Neural progenitor cell (in vitro differentiated cells): ENCODE data around the gene FAM168B. TPM values are rescaled to one million over a fixed set of nuclear protein-coding genes. Genes with fewer than 3 reads are reported as not detected.
A peak's percentile ranks its signal among the peaks of the same experiment; 100 is the strongest.

ENCODE experiments used
- DNase-seq: peaks from one replicate; pipeline ENCODE4 v3.0.0-alpha.2; 2016; ENCODE audit warnings: low spot score
- H2AFZ ChIP-seq: fragments of 200-600 bp; sonication (generic); replicated peaks from 2 replicates; pipeline ENCODE4 v1.6.1; 2016; ENCODE audit warnings: antibody characterized with exemption
- H3F3A ChIP-seq: fragments of 200-600 bp; sonication (generic); 2 replicates; pipeline ENCODE4 v1.6.1; 2016; ENCODE audit warnings: antibody characterized with exemption, low read depth
- H3K27ac ChIP-seq: fragments of 200-600 bp; sonication (generic); 2 replicates; pipeline ENCODE4 v1.5.1; 2016; ENCODE audit warnings: mild to moderate bottlenecking
- H3K27me3 ChIP-seq: fragments of 200-600 bp; sonication (generic); 2 replicates; pipeline ENCODE4 v1.6.1; 2016; ENCODE audit warnings: mild to moderate bottlenecking, moderate library complexity
- H3K36me3 ChIP-seq: fragments of 200-600 bp; sonication (generic); 2 replicates; pipeline ENCODE4 v1.5.1; 2016
- H3K4me1 ChIP-seq: fragments of 200-600 bp; sonication (generic); 2 replicates; pipeline ENCODE4 v1.6.1; 2016; ENCODE audit warnings: mixed run types
- H3K4me2 ChIP-seq: fragments of 200-600 bp; sonication (generic); 2 replicates; pipeline ENCODE4 v1.6.1; 2016
- H3K4me3 ChIP-seq: fragments of 200-600 bp; sonication (generic); 2 replicates; pipeline ENCODE4 v1.5.1; 2016
- H3K79me2 ChIP-seq: fragments of 200-600 bp; sonication (generic); 2 replicates; pipeline ENCODE4 v1.6.1; 2016; ENCODE audit warnings: low read depth
- H3K9ac ChIP-seq: fragments of 200-600 bp; sonication (generic); 2 replicates; pipeline ENCODE4 v1.6.1; 2016
- H3K9me3 ChIP-seq: fragments of 200-600 bp; sonication (generic); 2 replicates; pipeline ENCODE4 v1.5.1; 2016; ENCODE audit warnings: low read depth
- H4K20me1 ChIP-seq: fragments of 200-600 bp; sonication (generic); 2 replicates; pipeline ENCODE4 v1.6.1; 2016; ENCODE audit warnings: low read depth
- H3K27ac Mint-ChIP-seq: 3 replicates; pipeline ENCODE4 v1.8.0; 2021; ENCODE audit warnings: mixed read lengths
- H3K27me3 Mint-ChIP-seq: 2 replicates; pipeline ENCODE4 v1.8.0; 2022; ENCODE audit warnings: low read depth, mild to moderate bottlenecking, inconsistent platforms, moderate library complexity, mixed read lengths; ENCODE audit not compliant: insufficient read depth
- H3K36me3 Mint-ChIP-seq: 3 replicates; pipeline ENCODE4 v1.8.0; 2021; ENCODE audit warnings: mixed read lengths
- H3K4me1 Mint-ChIP-seq: 3 replicates; pipeline ENCODE4 v1.8.0; 2021; ENCODE audit warnings: mixed read lengths
- H3K4me3 Mint-ChIP-seq: 3 replicates; pipeline ENCODE4 v1.8.0; 2021; ENCODE audit warnings: mild to moderate bottlenecking, moderate library complexity, mixed read lengths
- H3K9me3 Mint-ChIP-seq: 3 replicates; pipeline ENCODE4 v1.8.0; 2020; ENCODE audit warnings: mixed read lengths
- CTCF ChIP-seq: fragments of 200-600 bp; sonication (generic); IDR thresholded peaks from 2 replicates; pipeline ENCODE4 v1.5.1; 2017; ENCODE audit warnings: antibody characterized with exemption, mild to moderate bottlenecking
- EZH2 ChIP-seq: fragments of 200-600 bp; sonication (generic); IDR thresholded peaks from 2 replicates; pipeline ENCODE4 v1.6.1; 2017; ENCODE audit warnings: antibody characterized with exemption, mild to moderate bottlenecking, moderate library complexity
- EZH2phosphoT487 ChIP-seq: fragments of 200-600 bp; sonication (generic); IDR thresholded peaks from 2 replicates; pipeline ENCODE4 v1.6.1; 2017; ENCODE audit warnings: antibody characterized with exemption
- total RNA-seq: library from RNA; depleted of rRNA; stranded (reverse); fragments of >200 nt; gene quantifications from 2 replicates; pipeline ENCODE4 v1.2.3, GENCODE V29; 2015; ENCODE audit warnings: low replicate concordance

Gene FAM168B
- total RNA-seq, 1 donor from 2014 or later = 63.0 TPM

GRCh38 chr2:131103165-131103564 is 9.9 kb upstream of the FAM168B start:
- no peaks in the 10 kb centered on the region for H3K36me3 Mint-ChIP-seq
- H3K4me3 Mint-ChIP-seq = no peak overlapping the region
- no peak overlapping the region for H3K4me3 ChIP-seq
- H3K9me3 ChIP-seq = no peaks in the 10 kb centered on the region
- no peaks in the 10 kb centered on the region for H3K27me3 ChIP-seq
- H3K9ac ChIP-seq = no peak overlapping the region
- no peaks in the 10 kb centered on the region for H3K36me3 ChIP-seq
- peaks cover 6% of the 10 kb centered on the region for H3K27me3 Mint-ChIP-seq
- no peak overlapping the region for H3K4me2 ChIP-seq
- H3K27ac ChIP-seq = no peak overlapping the region
- peaks cover 30% of the 10 kb centered on the region for H3K79me2 ChIP-seq
- TF ChIP-seq EZH2phosphoT487 (no peak), CTCF (no peak), EZH2 (no peak)
- DNase-seq = no peak
- H4K20me1 ChIP-seq = peaks cover 29% of the 10 kb centered on the region
- H3K4me1 ChIP-seq = peaks cover 17% of the 10 kb centered on the region
- peaks cover 18% of the 10 kb centered on the region for H3K4me1 Mint-ChIP-seq
- H2AFZ ChIP-seq = no peak overlapping the region
- H3F3A ChIP-seq = peaks cover 16% of the 10 kb centered on the region
- H3K27ac Mint-ChIP-seq = no peak overlapping the region
- H3K9me3 Mint-ChIP-seq = no peaks in the 10 kb centered on the region

- DNase-seq = no peak
- H3K36me3 ChIP-seq = no peaks in the 10 kb centered on the region
- no peak overlapping the region for H3K27ac ChIP-seq
- Mint-ChIP-seq H3K4me3 (peak overlapping the region; percentile 95), H3K27me3 (peaks cover 2% of the 10 kb centered on the region), H3K27ac (no peak overlapping the region), H3K9me3 (no peaks in the 10 kb centered on the region), H3K4me1 (peaks cover 8% of the 10 kb centered on the region), H3K36me3 (peaks cover 8% of the 10 kb centered on the region)
- peaks cover 32% of the 10 kb centered on the region for H3K79me2 ChIP-seq
- H3F3A ChIP-seq = peaks cover 13% of the 10 kb centered on the region
- no peaks in the 10 kb centered on the region for H3K9me3 ChIP-seq
- peaks cover 30% of the 10 kb centered on the region for H4K20me1 ChIP-seq
- no peaks in the 10 kb centered on the region for H3K27me3 ChIP-seq
- H3K4me1 ChIP-seq = peaks cover 3% of the 10 kb centered on the region
- peak overlapping the region; percentile 67 for H3K4me3 ChIP-seq
- H2AFZ ChIP-seq = no peak overlapping the region
- TF ChIP-seq EZH2phosphoT487 = no peak
- TF ChIP-seq CTCF = no peak
- TF ChIP-seq EZH2 = no peak
- peak overlapping the region; percentile 95 for H3K4me2 ChIP-seq
- H3K9ac ChIP-seq = no peak overlapping the region
These were observed 1.4 kb upstream of the FAM168B start for GRCh38 chr2:131094463-131095281.

GRCh38 chr2:131093696-131094462 is 619 bp upstream of the FAM168B start:
- peak overlapping the region; percentile 97 for H3K27ac ChIP-seq
- peak overlapping the region; percentile 95 for H3K4me2 ChIP-seq
- peak; percentile 83 for DNase-seq
- H3F3A ChIP-seq = peaks cover 13% of the 10 kb centered on the region
- peak overlapping the region; percentile 65 for H3K9ac ChIP-seq
- Mint-ChIP-seq H3K4me1 (peaks cover 8% of the 10 kb centered on the region), H3K27ac (peak overlapping the region; percentile 96), H3K27me3 (peaks cover 2% of the 10 kb centered on the region), H3K36me3 (peaks cover 10% of the 10 kb centered on the region), H3K4me3 (peak overlapping the region; percentile 95), H3K9me3 (no peaks in the 10 kb centered on the region)
- H3K4me3 ChIP-seq = peak overlapping the region; percentile 67
- H2AFZ ChIP-seq = peak overlapping the region; percentile 94
- no peaks in the 10 kb centered on the region for H3K36me3 ChIP-seq
- no peak for TF ChIP-seq EZH2phosphoT487
- TF ChIP-seq EZH2 = no peak
- no peak for TF ChIP-seq CTCF
- H3K4me1 ChIP-seq = peaks cover 3% of the 10 kb centered on the region
- no peaks in the 10 kb centered on the region for H3K9me3 ChIP-seq
- peaks cover 37% of the 10 kb centered on the region for H4K20me1 ChIP-seq
- no peaks in the 10 kb centered on the region for H3K27me3 ChIP-seq
- peaks cover 40% of the 10 kb centered on the region for H3K79me2 ChIP-seq
